ENCODE measurements around the gene MPPED2.

Gene MPPED2

GRCh38 chr11:30412509-30412908, 173.6 kb downstream of the MPPED2 start:
- DNase-seq (ENCODE audit: low read depth) = no peak
- no peak overlapping the region for H3K4me3 ChIP-seq (ENCODE audit: low read depth, low read length)
- TF ChIP-seq CTCF (IDR thresholded peaks at IDR 0.05; ENCODE audit: insufficient read depth, low read depth, low read length, missing control alignments) = no peak

GRCh38 chr11:30411383-30411782, 174.8 kb downstream of the MPPED2 start:
- DNase-seq (ENCODE audit: low read depth) = no peak
- no peak overlapping the region for H3K4me3 ChIP-seq (ENCODE audit: low read depth, low read length)
- no peak for TF ChIP-seq CTCF (IDR thresholded peaks at IDR 0.05; ENCODE audit: insufficient read depth, low read depth, low read length, missing control alignments)

DNA sequence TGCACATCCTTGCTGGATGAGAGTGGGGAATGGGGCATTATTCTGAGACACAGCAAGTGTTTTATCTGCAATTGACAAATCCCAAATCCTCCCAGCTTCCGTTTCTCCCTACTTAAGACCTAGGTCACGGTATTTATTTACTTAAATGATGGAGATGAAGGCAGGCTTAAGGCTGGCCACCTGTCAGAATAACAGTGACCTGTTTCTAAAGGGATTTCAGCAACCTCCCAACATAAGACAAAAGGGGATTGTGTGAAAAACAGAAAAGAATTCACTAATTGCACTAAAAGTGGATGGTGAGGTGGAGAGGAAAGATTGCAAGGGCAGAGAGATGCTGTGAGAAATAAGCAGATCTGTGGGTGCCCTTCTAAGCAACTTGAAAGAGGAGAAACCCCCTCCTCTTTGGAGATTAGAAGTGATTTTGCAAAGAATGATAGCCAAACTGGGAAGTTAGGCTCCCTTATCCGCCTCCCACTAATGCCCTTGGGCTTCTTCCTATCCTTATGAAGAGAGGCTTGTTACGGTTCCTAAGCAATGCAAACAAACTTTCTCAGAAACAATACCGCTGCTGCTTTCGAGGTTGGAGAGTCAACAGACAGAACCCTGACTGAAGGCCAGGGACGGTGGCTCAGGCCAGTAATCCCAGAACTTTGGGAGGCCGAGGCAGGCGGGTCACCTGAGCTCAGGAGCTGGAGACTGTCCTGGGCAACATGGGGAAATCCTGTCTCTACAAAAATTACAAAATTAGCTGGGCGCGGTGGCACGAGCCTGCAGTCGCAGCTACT, 179.0 kb downstream of the MPPED2 start:
- no peak for TF ChIP-seq CTCF (IDR thresholded peaks at IDR 0.05; ENCODE audit: insufficient read depth, low read depth, low read length, missing control alignments)
- H3K4me3 ChIP-seq (ENCODE audit: low read depth, low read length) = no peak overlapping the region
- DNase-seq (ENCODE audit: low read depth) = no peak

DNA sequence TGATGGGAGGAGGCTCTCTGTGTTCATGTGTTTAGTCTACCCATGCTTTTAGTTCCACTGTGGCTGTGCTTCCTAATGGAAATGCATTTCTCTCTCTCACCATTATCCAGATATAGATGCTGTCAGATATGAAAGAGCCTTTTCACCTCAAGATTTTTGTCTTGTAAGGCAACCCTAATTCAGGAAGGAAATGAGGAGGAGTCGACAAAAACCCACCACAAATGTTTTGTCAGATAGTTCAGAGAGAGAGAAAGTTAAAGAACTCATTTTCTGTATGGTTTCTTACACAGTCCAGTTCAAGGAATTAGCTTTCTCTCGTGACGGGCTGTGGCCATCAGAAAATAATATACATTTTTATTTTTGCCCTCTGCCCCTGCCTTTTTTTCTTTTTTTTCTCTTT, 180.8 kb downstream of the MPPED2 start:
- TF ChIP-seq CTCF (IDR thresholded peaks at IDR 0.05; ENCODE audit: insufficient read depth, low read depth, low read length, missing control alignments) = no peak
- DNase-seq (ENCODE audit: low read depth) = no peak
- no peak overlapping the region for H3K4me3 ChIP-seq (ENCODE audit: low read depth, low read length)

DNA sequence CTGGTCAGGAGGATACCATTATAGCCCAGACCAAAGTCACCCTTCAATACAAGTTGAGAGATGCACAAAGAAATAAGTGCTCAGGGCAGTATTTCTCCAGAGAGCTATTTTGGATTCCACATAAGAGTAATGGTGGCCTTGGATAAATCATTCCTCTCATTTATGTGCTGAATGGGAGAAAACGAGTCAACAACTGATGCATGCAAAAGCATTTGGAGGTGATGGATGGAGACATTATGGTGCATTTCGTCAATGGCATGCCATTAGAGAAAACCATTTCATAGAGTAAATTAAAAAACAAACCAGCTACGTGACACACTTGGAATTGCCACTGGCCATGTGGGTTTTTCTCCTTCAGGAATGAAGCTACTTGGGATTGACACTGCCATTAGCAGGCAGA, 182.0 kb downstream of the MPPED2 start:
- TF ChIP-seq CTCF (IDR thresholded peaks at IDR 0.05; ENCODE audit: insufficient read depth, low read depth, low read length, missing control alignments) = no peak
- H3K4me3 ChIP-seq (ENCODE audit: low read depth, low read length) = no peak overlapping the region
- no peak for DNase-seq (ENCODE audit: low read depth)

DNA sequence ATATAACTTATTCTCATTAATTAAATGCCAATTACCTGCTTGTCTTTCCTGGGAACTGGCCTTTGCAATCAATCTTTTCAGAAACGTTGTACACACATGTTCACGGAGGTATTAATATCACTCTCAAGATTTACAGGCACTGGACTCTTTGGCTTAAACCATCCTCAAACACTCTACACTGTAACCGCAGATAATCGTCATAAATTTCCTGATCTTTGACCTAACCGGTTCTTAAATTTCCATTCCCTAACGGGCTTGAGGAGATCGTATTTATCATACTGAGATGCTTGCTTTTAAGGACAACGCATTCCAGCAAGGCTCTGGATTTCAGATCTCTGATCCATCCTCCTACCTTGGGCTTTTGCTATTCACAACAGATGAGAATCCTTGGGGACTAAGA, 190.4 kb downstream of the MPPED2 start:
- no peak for TF ChIP-seq CTCF (IDR thresholded peaks at IDR 0.05; ENCODE audit: insufficient read depth, low read depth, low read length, missing control alignments)
- H3K4me3 ChIP-seq (ENCODE audit: low read depth, low read length) = no peak overlapping the region
- no peak for DNase-seq (ENCODE audit: low read depth)

DNA sequence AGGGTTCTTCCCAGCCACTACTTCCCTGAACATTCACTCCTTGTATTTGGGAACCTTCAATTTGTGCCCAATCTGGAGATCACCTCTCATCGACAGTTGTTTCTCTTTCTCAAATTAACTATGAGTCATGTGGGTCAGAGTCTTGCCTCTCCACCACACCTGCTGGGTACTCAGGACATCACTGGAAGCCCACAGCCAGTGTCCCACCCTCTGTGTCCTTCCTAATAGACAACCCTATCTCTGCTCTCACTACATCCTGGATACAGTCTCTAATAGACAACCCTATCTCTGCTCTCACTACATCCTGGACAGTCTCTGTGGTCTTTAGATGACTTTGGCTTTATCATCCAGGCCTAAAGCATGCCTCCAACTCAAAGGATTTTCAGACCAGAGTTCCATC, 193.1 kb downstream of the MPPED2 start:
- H3K4me3 ChIP-seq (ENCODE audit: low read depth, low read length) = no peak overlapping the region
- no peak for DNase-seq (ENCODE audit: low read depth)
- TF ChIP-seq CTCF (IDR thresholded peaks at IDR 0.05; ENCODE audit: insufficient read depth, low read depth, low read length, missing control alignments) = no peak
